GM10248 (cell line): ENCODE data around the gene TMEM129.

ENCODE experiments used
- CTCF ChIA-PET: fragments of 300-600 bp; sonication (Branson Sonifier 250); formaldehyde crosslinking; extraction: SDS; loops from one replicate; lab custom pipeline; 2021; ENCODE audit warnings: antibody characterized with exemption; lab: Yijun Ruan, JAX
- POLR2A ChIA-PET: fragments of 350-650 bp; sonication (Branson Sonifier 250); formaldehyde crosslinking; extraction: SDS; loops from one replicate; lab custom pipeline; 2020; ENCODE audit warnings: antibody characterized with exemption; lab: Yijun Ruan, JAX
- DNase-seq: peaks from one replicate; pipeline ENCODE4 v3.0.0; 2012; ENCODE audit errors: extremely low spot score
- TF ChIP-seq, protein P1 (sequence below): IDR thresholded peaks from 2 replicates; pipeline ENCODE4 v1.5.1; 2012; ENCODE audit warnings: mild to moderate bottlenecking, low read depth; ENCODE audit errors: extremely low read depth, missing control alignments, control extremely low read depth

Gene TMEM129

DNA sequence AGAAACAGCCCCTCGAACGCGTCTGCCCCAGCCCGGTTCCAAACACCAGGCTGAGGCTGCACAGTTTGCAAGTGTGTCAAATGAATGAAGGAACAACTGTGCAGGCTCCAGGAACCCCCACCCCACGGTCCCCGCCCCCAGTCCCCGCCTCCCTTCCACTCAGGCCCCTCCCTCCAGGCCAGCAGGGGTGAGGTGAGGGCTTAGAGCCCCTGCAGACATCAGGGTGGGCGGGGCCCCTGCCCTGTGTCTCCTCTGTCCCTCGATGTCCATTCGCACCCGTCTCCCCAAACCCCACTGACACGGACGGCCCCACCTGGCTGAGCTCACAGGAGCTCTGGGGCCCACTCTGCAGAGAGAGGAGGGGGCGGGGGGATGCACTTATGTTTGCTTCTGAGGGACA lies 28.7 kb upstream of the TMEM129 start:
- CTCF ChIA-PET: interaction anchor here (1.1 to 7.1 kb wide), 4 partner anchors 16 to 158 kb away, joined by 5 to 67 read pairs (median 18); no protein-coding TSS in a partner anchor
- POLR2A ChIA-PET: no interaction called here
- TF ChIP-seq, protein P1, sequence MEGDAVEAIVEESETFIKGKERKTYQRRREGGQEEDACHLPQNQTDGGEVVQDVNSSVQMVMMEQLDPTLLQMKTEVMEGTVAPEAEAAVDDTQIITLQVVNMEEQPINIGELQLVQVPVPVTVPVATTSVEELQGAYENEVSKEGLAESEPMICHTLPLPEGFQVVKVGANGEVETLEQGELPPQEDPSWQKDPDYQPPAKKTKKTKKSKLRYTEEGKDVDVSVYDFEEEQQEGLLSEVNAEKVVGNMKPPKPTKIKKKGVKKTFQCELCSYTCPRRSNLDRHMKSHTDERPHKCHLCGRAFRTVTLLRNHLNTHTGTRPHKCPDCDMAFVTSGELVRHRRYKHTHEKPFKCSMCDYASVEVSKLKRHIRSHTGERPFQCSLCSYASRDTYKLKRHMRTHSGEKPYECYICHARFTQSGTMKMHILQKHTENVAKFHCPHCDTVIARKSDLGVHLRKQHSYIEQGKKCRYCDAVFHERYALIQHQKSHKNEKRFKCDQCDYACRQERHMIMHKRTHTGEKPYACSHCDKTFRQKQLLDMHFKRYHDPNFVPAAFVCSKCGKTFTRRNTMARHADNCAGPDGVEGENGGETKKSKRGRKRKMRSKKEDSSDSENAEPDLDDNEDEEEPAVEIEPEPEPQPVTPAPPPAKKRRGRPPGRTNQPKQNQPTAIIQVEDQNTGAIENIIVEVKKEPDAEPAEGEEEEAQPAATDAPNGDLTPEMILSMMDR: no peak
- DNase-seq: no peak

DNA sequence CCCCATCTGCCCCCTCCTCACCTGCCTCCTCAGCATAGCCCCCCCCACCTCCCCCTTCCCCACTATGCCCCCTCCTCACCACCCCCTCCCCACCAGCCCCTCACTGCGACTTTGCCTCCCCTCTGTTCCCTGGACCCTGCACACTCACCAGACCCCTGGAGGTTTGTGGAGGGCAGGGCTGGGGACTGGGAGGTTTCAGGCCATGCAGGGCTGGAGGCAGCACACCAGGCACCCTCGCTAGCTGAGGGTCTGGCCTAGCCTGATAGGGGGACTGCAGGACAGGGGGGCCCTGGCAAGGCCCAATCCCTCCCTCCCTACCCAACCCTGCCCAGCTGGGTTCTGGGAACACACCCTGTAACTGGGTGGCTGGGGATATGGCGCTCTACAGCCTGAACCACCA lies 28.2 kb upstream of the TMEM129 start:
- CTCF ChIA-PET: interaction anchor here (1.1 to 7.1 kb wide), 5 partner anchors 12 to 159 kb away, joined by 5 to 67 read pairs (median 13); no protein-coding TSS in a partner anchor
- POLR2A ChIA-PET: no interaction called here
- no peak for DNase-seq
- TF ChIP-seq, protein P1: no peak

DNA sequence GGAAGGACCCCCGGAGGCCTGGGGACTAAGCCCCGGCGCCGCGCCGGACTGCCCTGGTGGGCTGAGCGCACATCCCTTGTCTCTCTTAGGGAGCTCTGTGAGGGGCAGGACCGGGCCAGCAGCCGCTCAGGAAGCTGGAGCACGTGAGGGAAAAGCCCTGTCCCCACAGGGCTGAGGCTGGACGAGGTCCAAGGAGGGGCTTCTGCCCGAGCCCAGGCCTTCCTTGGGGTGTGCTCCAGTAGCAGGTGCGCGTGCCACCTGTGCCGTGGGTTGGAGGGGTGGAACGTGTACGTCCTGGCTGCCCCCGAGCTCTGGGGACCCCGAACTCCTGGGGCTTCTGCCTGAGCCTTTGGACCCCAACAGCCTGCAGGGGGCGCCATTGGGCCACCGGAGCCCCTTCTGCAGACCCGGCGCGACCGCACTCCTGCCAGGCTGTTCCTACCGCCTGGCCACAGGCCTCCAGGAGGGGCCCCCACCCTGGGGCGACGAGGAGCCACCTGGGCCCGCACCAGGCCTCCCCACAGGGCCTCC lies 27.4 kb upstream of the TMEM129 start:
- DNase-seq: peak; percentile 93
- TF ChIP-seq, protein P1: peak; percentile 75
- ChIA-PET POLR2A (no interaction called here), CTCF (interaction anchor here (0.7 to 7.1 kb wide), 32 partner anchors 9 to 168 kb away, joined by 3 to 87 read pairs (median 4); no protein-coding TSS in a partner anchor)

DNA sequence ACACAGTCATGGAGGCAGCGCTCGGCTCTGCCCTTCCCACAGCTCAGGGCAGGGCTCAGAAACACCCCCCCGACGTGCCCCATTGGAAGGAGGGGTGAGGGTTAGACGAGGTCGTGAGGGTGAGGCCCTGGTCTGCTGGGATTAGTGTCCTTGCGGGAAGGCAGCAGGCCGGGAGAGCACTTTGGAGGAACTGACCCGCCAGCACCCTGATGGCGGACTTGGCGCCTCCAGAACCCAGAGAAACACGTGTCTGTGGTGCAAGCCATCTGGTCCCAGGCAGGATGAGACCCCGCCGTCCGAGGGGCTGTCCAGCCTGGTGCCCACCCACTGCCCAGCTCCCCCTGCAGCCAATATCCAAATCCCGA lies 26.5 kb upstream of the TMEM129 start:
- no peak for DNase-seq
- POLR2A ChIA-PET: no interaction called here
- TF ChIP-seq, protein P1: no peak
- CTCF ChIA-PET: interaction anchor here (0.7 to 7.1 kb wide), 27 partner anchors 8 to 169 kb away, joined by 3 to 87 read pairs (median 5); partner anchors contain the start of gene FGFR3

DNA sequence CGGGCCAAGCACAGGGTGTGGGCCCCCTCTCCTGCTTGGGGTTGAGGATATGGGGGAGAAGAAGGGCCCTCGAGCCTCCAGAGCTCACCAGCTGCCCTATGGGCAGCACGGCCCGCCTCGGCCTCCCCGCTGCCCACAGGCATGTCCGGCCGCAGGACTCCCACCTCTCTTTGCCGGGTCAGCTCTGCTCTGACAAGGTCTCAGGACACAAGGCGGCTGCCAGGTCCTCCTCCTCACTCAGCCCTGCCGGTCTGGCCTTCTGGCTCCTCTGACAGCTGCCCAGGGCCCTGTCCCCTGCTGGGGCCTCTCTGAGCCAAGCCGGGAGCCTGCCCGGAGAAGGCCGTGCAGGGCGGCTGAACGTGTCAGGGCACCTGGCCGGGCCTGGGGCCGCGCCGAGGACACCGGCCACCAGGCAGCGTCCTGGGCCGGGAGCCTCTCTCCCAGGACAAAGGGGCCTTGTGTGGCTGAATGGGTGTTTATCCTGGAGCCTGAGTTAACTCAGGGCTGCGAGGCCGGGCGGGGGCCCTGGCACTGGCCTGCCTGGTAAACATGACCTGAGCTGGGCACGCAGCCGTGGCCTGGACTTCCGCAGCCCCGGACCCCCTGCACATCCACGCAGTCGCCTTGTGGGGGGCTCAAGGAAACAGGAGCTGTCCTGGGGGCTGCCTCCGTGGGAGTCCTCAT lies 25.9 kb upstream of the TMEM129 start:
- no peak for DNase-seq
- POLR2A ChIA-PET: no interaction called here
- TF ChIP-seq, protein P1: no peak
- CTCF ChIA-PET: interaction anchor here (0.7 to 7.1 kb wide), 26 partner anchors 7 to 169 kb away, joined by 3 to 87 read pairs (median 5); partner anchors contain the start of gene FGFR3

DNA sequence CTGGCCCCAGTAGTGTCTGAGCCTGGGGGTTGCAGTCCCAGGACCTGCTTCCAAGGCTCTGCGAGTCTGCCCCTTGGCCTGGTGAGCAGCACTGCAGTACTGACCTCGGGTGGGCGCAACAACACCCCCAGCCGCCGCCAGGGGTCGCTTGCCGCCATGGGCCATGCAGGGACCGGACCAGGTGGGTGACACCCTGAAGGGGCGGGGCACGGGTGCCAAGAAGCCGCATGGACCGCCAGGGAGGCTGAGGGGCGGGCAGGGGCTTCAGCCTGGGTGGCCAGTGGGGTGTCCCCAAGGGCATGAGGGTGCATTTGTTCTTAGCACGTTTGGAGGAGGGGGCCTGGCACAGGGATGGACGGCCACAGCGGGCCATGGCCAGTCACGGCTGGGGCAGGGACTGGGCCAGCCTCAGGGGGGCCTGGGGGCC lies 25.2 kb upstream of the TMEM129 start:
- POLR2A ChIA-PET: no interaction called here
- TF ChIP-seq, protein P1: peak; percentile 83
- peak; percentile 86 for DNase-seq
- CTCF ChIA-PET: interaction anchor here (1.0 to 7.1 kb wide), 16 partner anchors 9 to 162 kb away, joined by 3 to 87 read pairs (median 10); partner anchors contain the start of gene FGFR3
